Body of pancreas (tissue), 4 donors: ENCODE data around the gene TLNRD1. TPM values are rescaled to one million over a fixed set of nuclear protein-coding genes. Genes with fewer than 3 reads are reported as not detected.

Source experiments
- ATAC-seq: fragments of 150-250 bp; one replicate; pipeline ENCODE4 v1.9.1; 2016
- DNase-seq, 4 donors: peaks; one replicate each; pipeline ENCODE4 v3.0.0-alpha.2; 2019
- H3K27ac ChIP-seq, 4 donors: fragments of 200-600 bp; sonication (generic); 1 replicate in 3 of 4; 2 replicates in 1 of 4; pipeline versions ENCODE4 v1.5.1 to v1.6.1; 2016 to 2019; ENCODE audit warnings: mild to moderate bottlenecking in 1 of 4, mixed read lengths in 1 of 4, moderate library complexity in 1 of 4
- H3K27me3 ChIP-seq, 2 donors: fragments of 200-600 bp; sonication (generic); one replicate each; pipeline ENCODE4 v1.6.0; 2016; ENCODE audit warnings: mild to moderate bottlenecking in 1 of 2
- H3K36me3 ChIP-seq, 2 donors: fragments of 200-600 bp; sonication (generic); replicated peaks in 1 of 2; 2 replicates each; pipeline ENCODE4 v1.5.1; 2016; ENCODE audit warnings: low read depth in 2 of 2; ENCODE audit not compliant: insufficient read depth in 1 of 2
- H3K4me1 ChIP-seq: fragments of 200-600 bp; sonication (generic); one replicate; pipeline ENCODE4 v1.6.0; 2016
- H3K4me3 ChIP-seq, 2 donors: fragments of 200-600 bp; sonication (generic); 1 replicate in 1 of 2; 2 replicates in 1 of 2; pipeline ENCODE4 v1.5.1; 2016 to 2019
- H3K9me3 ChIP-seq, 3 donors: fragments of 200-600 bp; sonication (generic); 1 replicate in 2 of 3; 2 replicates in 1 of 3; pipeline ENCODE4 v1.5.1; 2016
- POLR2A ChIP-seq, 3 donors: fragments of 450-650 bp; IDR thresholded peaks; one replicate each; pipeline ENCODE4 v1.6.1; 2016; ENCODE audit warnings: antibody characterized with exemption in 3 of 3, mild to moderate bottlenecking in 2 of 3
- WGBS, 2 donors: methylation state at CpG; one replicate each; pipeline ENCODE4 v1.1.5; 2017; 5-methylcytosine and 5-hydroxymethylcytosine counted together
- intact Hi-C: fragments of 100-400 bp; cut with DNase I; formaldehyde crosslinking; loops from one replicate; pipeline ENCODE4 v1.15.1; 2023
- total RNA-seq, 2 donors: library from RNA; depleted of rRNA; stranded (reverse); fragments of >200 nt; gene quantifications; one replicate each; pipeline ENCODE4 v1.1.0, GENCODE V29; 2016
- TF ChIP-seq, protein P1 (sequence below), 7 experiments: fragments of 450-650 bp in 4 of 7; fragments of 200-600 bp in 3 of 7; sonication (generic) in 3 of 7; IDR thresholded peaks; one replicate each; pipeline ENCODE4 v1.5.1; 2016 to 2019; ENCODE audit warnings: antibody characterized with exemption in 7 of 7

TLNRD1 gene
- total RNA-seq, 2 donors from 2014 or later, result 22.6 to 44.8 TPM

DNA sequence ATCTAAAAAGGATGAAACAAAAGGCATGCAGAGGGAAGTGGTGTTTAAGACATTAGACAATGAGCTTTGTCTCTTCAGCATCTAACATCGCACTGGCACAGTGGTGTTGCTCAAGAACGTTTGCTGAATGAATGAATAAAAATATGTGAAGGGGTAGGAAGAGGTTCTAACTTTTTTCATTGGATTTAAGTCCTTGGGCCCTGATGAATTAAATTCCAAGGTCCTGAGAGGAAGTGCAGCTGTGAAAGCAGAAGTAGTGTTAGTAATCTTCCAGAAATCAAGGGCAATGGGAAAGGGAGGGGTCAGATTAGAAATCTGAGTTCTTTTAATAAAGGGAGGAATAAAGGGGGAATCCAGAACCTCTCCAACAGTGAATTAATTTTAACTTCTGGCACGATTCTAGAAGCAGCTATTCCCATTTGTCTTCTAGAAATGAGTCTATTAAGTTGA lies 29.6 kb downstream of the TLNRD1 start:
- Histone ChIP-seq H3K4me3 (no peak overlapping the region), H3K36me3 (no peaks in the 10 kb centered on the region), H3K4me1 (peaks cover 49% of the 10 kb centered on the region), H3K27ac (peak overlapping the region in 1 of 4 donors; percentile 49), H3K27me3 (no peaks in the 10 kb centered on the region), H3K9me3 (no peaks in the 10 kb centered on the region)
- ATAC-seq (no peak), DNase-seq (no peak)
- TF ChIP-seq POLR2A (IDR thresholded peaks at IDR 0.05), result no peak
- TF ChIP-seq, protein P1, sequence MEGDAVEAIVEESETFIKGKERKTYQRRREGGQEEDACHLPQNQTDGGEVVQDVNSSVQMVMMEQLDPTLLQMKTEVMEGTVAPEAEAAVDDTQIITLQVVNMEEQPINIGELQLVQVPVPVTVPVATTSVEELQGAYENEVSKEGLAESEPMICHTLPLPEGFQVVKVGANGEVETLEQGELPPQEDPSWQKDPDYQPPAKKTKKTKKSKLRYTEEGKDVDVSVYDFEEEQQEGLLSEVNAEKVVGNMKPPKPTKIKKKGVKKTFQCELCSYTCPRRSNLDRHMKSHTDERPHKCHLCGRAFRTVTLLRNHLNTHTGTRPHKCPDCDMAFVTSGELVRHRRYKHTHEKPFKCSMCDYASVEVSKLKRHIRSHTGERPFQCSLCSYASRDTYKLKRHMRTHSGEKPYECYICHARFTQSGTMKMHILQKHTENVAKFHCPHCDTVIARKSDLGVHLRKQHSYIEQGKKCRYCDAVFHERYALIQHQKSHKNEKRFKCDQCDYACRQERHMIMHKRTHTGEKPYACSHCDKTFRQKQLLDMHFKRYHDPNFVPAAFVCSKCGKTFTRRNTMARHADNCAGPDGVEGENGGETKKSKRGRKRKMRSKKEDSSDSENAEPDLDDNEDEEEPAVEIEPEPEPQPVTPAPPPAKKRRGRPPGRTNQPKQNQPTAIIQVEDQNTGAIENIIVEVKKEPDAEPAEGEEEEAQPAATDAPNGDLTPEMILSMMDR (IDR thresholded peaks at IDR 0.05), result no peak
- intact Hi-C loops, result no loop called here
- WGBS, 2 donors, result 26 to 30% methylated on average over 3 of the region's 3 CpGs

- Histone ChIP-seq H3K27ac (peak overlapping the region in 1 of 4 donors; percentile 73), H3K27me3 (no peaks in the 10 kb centered on the region), H3K4me3 (no peak overlapping the region), H3K9me3 (no peaks in the 10 kb centered on the region), H3K36me3 (no peaks in the 10 kb centered on the region), H3K4me1 (peaks cover 49% of the 10 kb centered on the region)
- intact Hi-C loops, result no loop called here
- TF ChIP-seq POLR2A (IDR thresholded peaks at IDR 0.05), result no peak
- TF ChIP-seq, protein P1 (IDR thresholded peaks at IDR 0.05), result no peak
- DNase-seq, result no peak
- 85 to 89% methylated on average over 4 of the region's 4 CpGs for WGBS, 2 donors
- ATAC-seq, result no peak
Observed at GRCh38 chr15:81031203-81031602, 30.5 kb downstream of the TLNRD1 start.

DNA sequence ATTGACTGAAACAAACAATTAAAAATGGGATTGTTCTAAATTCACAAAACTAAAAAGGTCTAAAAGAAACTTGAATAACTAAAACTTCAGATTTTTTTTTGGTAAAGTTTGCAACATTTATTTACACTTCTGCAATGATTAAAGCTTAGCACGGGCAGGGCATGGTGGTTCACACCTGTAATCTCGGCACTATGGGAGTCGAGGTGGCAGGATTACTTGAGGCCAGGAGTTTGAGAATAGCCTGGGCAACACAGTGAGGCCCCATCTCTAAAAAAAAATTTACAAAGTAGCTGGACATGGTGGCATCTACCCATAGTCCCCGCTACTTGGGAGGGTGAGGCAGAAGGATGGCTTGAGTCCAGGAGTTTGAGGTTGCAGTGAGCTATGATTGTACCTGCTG lies 31.6 kb downstream of the TLNRD1 start:
- Histone ChIP-seq H3K9me3 (no peaks in the 10 kb centered on the region), H3K4me3 (no peak overlapping the region), H3K36me3 (no peaks in the 10 kb centered on the region), H3K27ac (peak overlapping the region in 3 of 4 donors; percentile 37 to 73 (median 51)), H3K4me1 (peaks cover 49% of the 10 kb centered on the region), H3K27me3 (no peaks in the 10 kb centered on the region)
- DNase-seq (no peak), ATAC-seq (peak; percentile 13)
- 42 to 44% methylated on average over 4 of the region's 4 CpGs for WGBS, 2 donors
- TF ChIP-seq, protein P1 (IDR thresholded peaks at IDR 0.05), result no peak
- TF ChIP-seq POLR2A (IDR thresholded peaks at IDR 0.05), result no peak
- intact Hi-C loops, result no loop called here

- H3K27ac ChIP-seq, result peak overlapping the region in 3 of 4 donors; percentile 42 to 73 (median 51)
Observed at GRCh38 chr15:81032818-81033217, 32.1 kb downstream of the TLNRD1 start.

More at GRCh38 chr15:81032818-81033217, 32.1 kb downstream of the TLNRD1 start:
- intact Hi-C loops, result no loop called here
- no peaks in the 10 kb centered on the region for H3K9me3 ChIP-seq
- peaks cover 49% of the 10 kb centered on the region for H3K4me1 ChIP-seq
- TF ChIP-seq POLR2A (IDR thresholded peaks at IDR 0.05), result no peak
- TF ChIP-seq, protein P1 (IDR thresholded peaks at IDR 0.05), result peak in 2 of 7 experiments; percentile 14 to 16
- DNase-seq (peak; percentile 36 to 72 (median 56)), ATAC-seq (peak; percentile 91)
- H3K4me3 ChIP-seq, result no peak overlapping the region
- no peaks in the 10 kb centered on the region for H3K36me3 ChIP-seq
- 9 to 13% methylated on average over 1 of the region's 1 CpG for WGBS, 2 donors
- H3K27me3 ChIP-seq, result no peaks in the 10 kb centered on the region
